ENCODE measurements around the gene SNX8. TPM values are rescaled to one million over a fixed set of nuclear protein-coding genes. Genes with fewer than 3 reads are reported as not detected.

The SNX8 gene
- total RNA-seq, 2 donors from 2014 or later: 28.9 to 34.5 TPM

DNA sequence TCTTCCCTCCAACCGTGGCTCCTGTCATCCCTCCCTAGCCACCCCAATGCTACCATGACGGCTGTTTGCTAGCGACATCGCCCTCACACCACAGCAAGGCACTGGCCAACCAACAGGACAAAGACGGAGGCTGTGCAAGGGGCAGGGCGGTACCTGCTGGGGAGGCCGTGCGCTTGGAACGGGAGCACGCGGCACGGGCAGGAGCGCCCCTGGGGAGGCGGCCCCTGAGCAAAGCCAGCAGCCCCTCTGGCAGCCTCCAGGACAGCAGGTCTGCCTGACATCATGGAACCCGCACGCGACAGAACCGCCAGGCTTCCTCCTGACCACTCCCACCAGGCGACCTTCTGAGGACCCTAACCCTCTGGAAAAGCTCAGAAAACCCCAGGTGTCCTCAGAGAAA is 94.2 kb downstream of the SNX8 start:
- Mint-ChIP-seq H3K4me1 (ENCODE audit: low read depth in 2 of 2) (peaks cover 0 to 8% of the 10 kb centered on the region in 2 donors), H3K4me3 (no peak overlapping the region), H3K27ac (no peak overlapping the region), H3K27me3 (no peaks in the 10 kb centered on the region), H3K9me3 (no peaks in the 10 kb centered on the region), H3K36me3 (peaks cover 6% of the 10 kb centered on the region)
- ATAC-seq: no peak
- no peak for DNase-seq (ENCODE audit: low spot score)

DNA sequence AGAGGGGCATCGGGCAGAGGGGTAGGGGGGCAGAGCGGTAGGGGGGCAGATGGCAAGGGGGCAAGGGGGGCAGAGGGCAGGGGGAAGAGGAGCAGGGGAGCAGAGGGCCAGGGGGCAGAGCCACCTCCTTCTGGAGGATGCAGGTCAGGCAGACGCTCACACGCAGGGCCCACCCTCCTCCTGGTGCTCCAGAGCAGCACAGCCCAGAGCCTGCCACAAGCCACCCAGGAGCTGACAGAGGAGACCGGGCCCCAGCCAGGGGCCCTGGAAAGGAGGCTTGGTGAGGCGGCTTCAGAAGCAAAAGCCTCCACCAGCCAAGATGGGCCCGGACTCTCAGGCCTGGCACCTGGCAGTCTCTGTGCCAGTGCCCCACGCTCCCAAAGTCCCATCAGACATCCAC is 94.6 kb downstream of the SNX8 start:
- ATAC-seq (no peak), DNase-seq (ENCODE audit: low spot score) (no peak)
- Mint-ChIP-seq H3K4me1 (ENCODE audit: low read depth in 2 of 2) (peaks cover 0 to 8% of the 10 kb centered on the region in 2 donors), H3K27me3 (no peaks in the 10 kb centered on the region), H3K4me3 (no peak overlapping the region), H3K36me3 (peaks cover 6% of the 10 kb centered on the region), H3K27ac (no peak overlapping the region), H3K9me3 (no peaks in the 10 kb centered on the region)

DNA sequence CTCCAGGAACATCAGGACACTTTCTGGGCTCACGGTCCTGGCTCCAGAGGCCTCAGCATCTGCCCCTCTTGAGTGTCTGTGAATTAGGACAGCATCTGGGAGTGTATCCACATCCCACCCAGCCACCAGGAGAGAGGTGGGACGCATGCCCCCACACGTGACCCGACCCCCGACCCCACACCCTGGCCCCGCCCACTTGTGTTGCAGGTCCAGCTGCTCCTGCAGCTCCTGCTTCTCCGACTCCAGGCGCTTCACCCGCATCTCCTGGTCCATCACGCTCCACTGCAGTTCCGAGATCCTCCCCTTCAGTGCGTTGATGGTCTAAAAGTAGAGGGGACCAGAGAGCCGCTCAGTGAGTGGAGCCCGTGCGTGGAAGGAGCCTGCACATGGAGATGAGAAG is 95.1 kb downstream of the SNX8 start:
- peaks cover 0 to 6% of the 10 kb centered on the region in 2 donors for H3K4me1 Mint-ChIP-seq (ENCODE audit: low read depth in 2 of 2)
- peaks cover 6% of the 10 kb centered on the region for H3K36me3 Mint-ChIP-seq
- H3K27me3 Mint-ChIP-seq: no peaks in the 10 kb centered on the region
- ATAC-seq (no peak), DNase-seq (ENCODE audit: low spot score) (no peak)
- no peak overlapping the region for H3K27ac Mint-ChIP-seq
- H3K4me3 Mint-ChIP-seq: no peak overlapping the region
- H3K9me3 Mint-ChIP-seq: no peaks in the 10 kb centered on the region

DNA sequence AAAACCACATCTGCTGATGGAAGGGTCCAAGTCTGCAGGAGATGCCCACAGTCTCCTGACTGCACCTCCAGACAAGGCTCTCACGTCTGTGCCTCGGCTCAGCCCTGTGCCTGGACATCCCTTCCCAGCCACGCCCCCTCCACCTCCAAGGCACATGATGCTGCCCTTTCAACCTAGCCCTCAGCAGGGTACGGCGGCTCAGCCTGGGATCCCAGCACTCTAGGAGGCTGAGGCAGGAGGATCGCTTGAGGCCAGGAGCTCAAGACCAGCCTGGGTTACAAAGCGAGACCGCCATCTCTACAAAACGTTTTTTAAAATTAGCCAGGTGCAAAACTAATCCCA is 95.8 kb downstream of the SNX8 start:
- Mint-ChIP-seq H3K9me3 (no peaks in the 10 kb centered on the region), H3K27ac (no peak overlapping the region), H3K27me3 (no peaks in the 10 kb centered on the region), H3K4me3 (no peak overlapping the region), H3K36me3 (peaks cover 9% of the 10 kb centered on the region), H3K4me1 (ENCODE audit: low read depth in 2 of 2) (peaks cover 0 to 7% of the 10 kb centered on the region in 2 donors)
- ATAC-seq (no peak), DNase-seq (ENCODE audit: low spot score) (no peak)

DNA sequence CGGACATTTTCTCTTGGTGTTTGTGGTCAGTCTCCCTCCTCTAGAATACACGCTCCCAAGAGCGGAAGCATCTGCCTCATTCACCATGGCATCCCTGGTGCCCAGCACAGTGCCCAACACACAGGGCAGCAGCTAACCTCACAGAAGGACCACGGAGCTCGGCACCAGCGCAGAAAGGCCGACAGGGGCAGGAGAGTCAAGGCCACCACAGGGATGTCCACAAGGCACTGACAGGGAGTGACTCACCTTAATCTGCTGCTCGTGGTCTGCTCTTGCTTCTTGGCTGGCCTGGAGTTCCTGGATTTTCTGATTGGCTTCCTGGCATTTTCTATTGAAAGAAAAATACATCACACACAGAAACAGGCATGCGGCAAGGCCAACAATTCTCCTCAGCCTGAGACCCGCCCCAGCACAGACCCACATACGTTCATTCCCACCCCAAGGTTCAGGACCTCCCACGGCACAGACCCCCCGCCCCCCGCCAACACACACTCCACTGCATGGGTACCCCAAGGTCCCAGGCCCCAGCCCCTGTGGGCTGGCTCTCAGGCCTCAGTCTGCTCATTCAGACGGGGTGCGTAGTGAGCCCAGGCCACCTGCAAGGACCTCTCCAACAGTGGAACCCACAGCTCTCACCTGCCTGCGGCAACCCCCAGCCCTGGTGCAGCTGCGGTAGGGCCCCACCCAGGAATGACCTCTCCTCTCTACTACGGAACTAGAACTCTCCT is 96.4 kb downstream of the SNX8 start:
- H3K4me3 Mint-ChIP-seq: no peak overlapping the region
- H3K4me1 Mint-ChIP-seq (ENCODE audit: low read depth in 2 of 2): peaks cover 0 to 7% of the 10 kb centered on the region in 2 donors
- no peak overlapping the region for H3K27ac Mint-ChIP-seq
- H3K36me3 Mint-ChIP-seq: peaks cover 10% of the 10 kb centered on the region
- ATAC-seq: no peak
- no peak for DNase-seq (ENCODE audit: low spot score)
- no peaks in the 10 kb centered on the region for H3K27me3 Mint-ChIP-seq
- H3K9me3 Mint-ChIP-seq: no peaks in the 10 kb centered on the region

DNA sequence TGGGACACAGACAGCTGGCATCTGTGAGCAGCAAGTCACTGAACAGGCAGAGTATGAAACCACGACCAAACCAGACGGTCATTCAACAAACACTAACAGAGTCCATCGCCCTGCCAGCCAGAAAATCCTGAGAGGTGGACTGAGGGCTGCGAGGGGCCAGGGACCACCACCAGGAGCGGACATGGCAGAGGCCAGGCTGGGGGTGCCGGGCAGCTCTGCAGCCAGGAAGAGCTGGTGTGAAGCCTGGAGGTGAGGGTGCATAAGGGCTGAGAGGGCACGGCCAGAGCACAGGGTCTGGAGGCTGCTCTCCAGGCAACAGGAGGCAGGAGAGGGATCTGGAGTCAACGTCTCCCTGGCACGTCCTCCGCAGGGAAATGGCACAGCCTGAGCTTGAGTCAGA is 97.0 kb downstream of the SNX8 start:
- H3K27me3 Mint-ChIP-seq: no peaks in the 10 kb centered on the region
- DNase-seq (ENCODE audit: low spot score) (no peak), ATAC-seq (no peak)
- H3K9me3 Mint-ChIP-seq: no peaks in the 10 kb centered on the region
- no peak overlapping the region for H3K27ac Mint-ChIP-seq
- H3K4me3 Mint-ChIP-seq: no peak overlapping the region
- peaks cover 16% of the 10 kb centered on the region for H3K36me3 Mint-ChIP-seq
- H3K4me1 Mint-ChIP-seq (ENCODE audit: low read depth in 2 of 2): peaks cover 0 to 7% of the 10 kb centered on the region in 2 donors

DNA sequence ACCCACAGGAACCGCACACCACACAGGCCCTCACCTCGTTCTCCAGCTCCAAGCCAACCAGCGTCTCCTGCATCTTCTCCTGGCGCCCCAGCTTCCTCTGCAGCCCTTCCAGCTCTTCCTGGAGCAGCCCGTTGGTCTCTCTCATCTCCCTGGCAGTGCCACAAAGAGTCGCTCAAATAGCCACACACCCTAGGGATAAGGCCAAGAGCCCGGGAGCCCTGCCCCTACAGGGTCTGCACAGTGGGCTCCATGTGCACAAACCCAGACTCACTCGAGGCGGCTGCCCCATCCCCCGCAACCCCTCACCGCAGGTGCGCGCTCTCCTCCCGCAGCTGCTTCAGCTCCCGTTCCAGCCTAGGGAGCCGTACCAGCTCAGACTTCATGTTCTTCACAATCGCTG is 98.4 kb downstream of the SNX8 start:
- Mint-ChIP-seq H3K9me3 (no peaks in the 10 kb centered on the region), H3K27me3 (no peaks in the 10 kb centered on the region), H3K4me3 (no peak overlapping the region), H3K27ac (peak overlapping the region in 1 of 2 donors; percentile 37), H3K4me1 (ENCODE audit: low read depth in 2 of 2) (peaks cover 0 to 7% of the 10 kb centered on the region in 2 donors), H3K36me3 (peaks cover 16% of the 10 kb centered on the region)
- ATAC-seq (no peak), DNase-seq (ENCODE audit: low spot score) (no peak)

DNA sequence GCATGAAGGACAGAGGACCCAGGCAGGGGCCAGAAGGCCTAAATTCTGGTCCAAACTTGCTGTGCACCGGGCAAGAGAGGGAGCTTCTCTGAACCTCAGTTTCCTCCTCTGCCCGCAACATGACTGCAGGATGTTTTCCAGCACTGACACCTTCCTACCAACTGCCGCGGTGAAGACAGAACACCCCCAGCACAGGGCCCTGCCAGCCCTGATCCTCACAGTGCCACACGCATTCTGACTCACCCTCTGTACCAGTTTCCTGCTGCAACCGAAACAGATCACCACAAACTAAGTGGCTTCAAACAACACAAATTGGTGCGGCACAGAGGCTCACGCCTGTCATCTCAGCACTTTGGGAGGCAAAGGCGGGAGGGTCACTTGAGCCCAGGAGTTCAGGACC is 99.6 kb downstream of the SNX8 start:
- ATAC-seq (peak in 1 of 2 donors; percentile 62), DNase-seq (ENCODE audit: low spot score) (no peak)
- Mint-ChIP-seq H3K9me3 (no peaks in the 10 kb centered on the region), H3K27ac (no peak overlapping the region), H3K36me3 (peaks cover 16% of the 10 kb centered on the region), H3K4me1 (ENCODE audit: low read depth in 2 of 2) (peaks cover 0 to 7% of the 10 kb centered on the region in 2 donors), H3K4me3 (no peak overlapping the region), H3K27me3 (no peaks in the 10 kb centered on the region)

DNA sequence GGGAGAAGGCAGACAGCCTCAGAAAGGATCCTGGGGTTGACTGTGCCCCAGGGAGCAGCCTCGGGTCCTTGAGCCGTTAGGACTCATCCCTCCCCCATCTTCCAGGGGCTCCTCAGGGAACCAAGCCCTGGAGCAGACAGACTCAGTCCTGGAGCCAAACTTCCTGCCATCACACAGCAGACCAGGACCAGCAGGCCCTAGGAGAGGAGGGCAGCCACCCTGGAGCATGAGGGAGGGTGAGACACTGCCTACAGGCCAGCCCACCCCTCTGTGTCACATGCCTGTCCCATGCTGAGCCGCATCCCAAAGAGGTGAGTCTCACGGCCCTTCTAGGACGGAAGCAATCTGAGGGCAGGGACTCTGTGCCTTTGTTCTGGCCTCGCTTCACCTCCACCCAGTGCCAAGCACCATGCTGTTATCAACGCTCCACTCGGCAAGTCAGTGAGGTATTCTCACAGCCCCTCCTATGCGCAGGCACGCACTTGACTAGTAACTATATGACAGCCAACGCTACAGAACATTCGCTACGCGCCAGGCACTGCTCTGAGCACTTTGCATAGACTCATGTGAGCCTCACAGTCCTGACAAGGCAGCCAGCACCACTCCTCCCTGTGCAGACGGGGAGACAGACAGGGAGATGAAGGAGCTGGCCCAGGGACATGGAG is 100.6 kb downstream of the SNX8 start:
- Mint-ChIP-seq H3K36me3 (peaks cover 17% of the 10 kb centered on the region), H3K4me3 (no peak overlapping the region)

DNA sequence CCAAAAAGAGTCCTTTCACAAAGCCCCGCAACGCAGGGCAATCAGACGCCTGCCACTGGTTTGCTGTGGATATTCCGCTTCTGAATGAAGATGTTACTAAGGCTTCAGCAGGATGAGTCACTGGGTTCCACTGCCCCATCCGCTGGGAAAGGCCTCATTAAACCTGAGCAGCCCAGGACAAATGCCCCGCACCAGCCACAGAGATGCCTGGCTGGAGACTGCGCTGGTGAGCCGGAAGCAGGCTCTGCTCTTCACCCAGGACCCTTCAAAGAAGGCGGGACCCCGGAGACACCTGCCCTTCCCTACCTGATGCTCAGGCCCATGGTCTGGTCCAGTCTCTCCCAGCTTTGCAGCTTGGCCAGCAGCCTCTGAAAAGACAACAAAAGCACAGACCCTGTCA is 101.3 kb downstream of the SNX8 start:
- DNase-seq (ENCODE audit: low spot score): no peak
- ATAC-seq: no peak
- no peaks in the 10 kb centered on the region for H3K9me3 Mint-ChIP-seq
- H3K4me1 Mint-ChIP-seq (ENCODE audit: low read depth in 2 of 2): peaks cover 0 to 8% of the 10 kb centered on the region in 2 donors
- H3K27me3 Mint-ChIP-seq: no peaks in the 10 kb centered on the region
- H3K36me3 Mint-ChIP-seq: peaks cover 22% of the 10 kb centered on the region
- H3K27ac Mint-ChIP-seq: no peak overlapping the region
- no peak overlapping the region for H3K4me3 Mint-ChIP-seq

More for the DNA sequence above, 100.6 kb downstream of the SNX8 start:
- ATAC-seq (no peak), DNase-seq (ENCODE audit: low spot score) (no peak)
- Mint-ChIP-seq H3K27me3 (no peaks in the 10 kb centered on the region), H3K4me1 (ENCODE audit: low read depth in 2 of 2) (peaks cover 0 to 10% of the 10 kb centered on the region in 2 donors), H3K9me3 (no peaks in the 10 kb centered on the region), H3K27ac (peak overlapping the region in 1 of 2 donors; percentile 40)

DNA sequence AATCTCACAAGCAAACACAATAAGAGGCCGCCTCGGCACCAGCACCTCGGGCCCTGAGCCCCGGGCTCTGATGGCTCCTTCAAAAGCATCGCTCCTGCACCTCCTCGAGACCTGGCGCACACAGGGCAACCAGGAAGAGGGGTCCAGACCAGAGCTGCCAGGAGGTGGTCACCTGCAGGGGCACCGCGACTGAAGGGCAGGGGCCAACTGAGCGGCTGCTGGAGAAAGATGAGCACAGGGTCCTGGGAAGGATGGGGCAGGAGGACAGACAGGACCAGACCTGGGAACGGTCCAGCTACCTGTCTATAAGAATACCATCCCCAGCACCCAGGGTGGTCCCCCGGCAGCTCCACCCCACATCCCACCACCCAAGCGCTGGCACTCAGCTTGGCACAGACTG is 102.3 kb downstream of the SNX8 start:
- Mint-ChIP-seq H3K4me1 (ENCODE audit: low read depth in 2 of 2) (peaks cover 0 to 8% of the 10 kb centered on the region in 2 donors), H3K9me3 (no peaks in the 10 kb centered on the region), H3K27ac (no peak overlapping the region), H3K27me3 (no peaks in the 10 kb centered on the region), H3K36me3 (peaks cover 22% of the 10 kb centered on the region), H3K4me3 (no peak overlapping the region)
- ATAC-seq (no peak), DNase-seq (ENCODE audit: low spot score) (no peak)

DNA sequence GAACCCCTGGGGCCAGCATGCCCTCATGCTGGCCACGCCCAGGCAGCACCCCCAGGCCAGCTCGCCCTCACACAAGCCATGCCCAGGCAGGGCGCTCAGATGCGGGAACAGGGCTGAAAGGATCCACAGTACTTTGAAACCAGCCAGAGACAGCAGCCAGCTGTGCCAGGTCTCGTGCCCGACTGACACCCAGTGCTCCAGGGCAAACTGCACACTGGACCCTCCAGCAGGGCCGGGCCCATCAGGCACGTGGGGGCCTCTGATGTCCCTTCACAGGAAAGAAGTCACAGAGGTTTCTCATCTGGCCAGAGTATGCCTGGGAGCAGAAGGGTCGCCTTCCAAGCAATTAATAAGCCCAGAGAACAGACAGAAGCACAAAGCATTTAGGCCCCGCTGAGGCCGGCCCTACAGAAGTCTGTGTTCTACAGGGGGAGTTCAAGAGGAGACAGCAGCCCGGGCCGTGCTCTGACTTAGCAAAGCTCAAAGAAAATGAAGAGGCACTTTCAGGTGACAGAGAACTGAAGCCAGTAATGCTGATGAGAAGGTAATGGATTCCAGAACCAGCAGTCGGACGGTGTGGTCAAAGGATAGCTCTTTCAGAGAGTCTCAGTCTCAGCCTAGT is 102.9 kb downstream of the SNX8 start:
- Mint-ChIP-seq H3K36me3 (peaks cover 22% of the 10 kb centered on the region), H3K27ac (no peak overlapping the region), H3K9me3 (no peaks in the 10 kb centered on the region), H3K4me1 (ENCODE audit: low read depth in 2 of 2) (peaks cover 0 to 8% of the 10 kb centered on the region in 2 donors), H3K4me3 (no peak overlapping the region), H3K27me3 (no peaks in the 10 kb centered on the region)
- DNase-seq (ENCODE audit: low spot score): peak; percentile 54
- ATAC-seq: no peak

DNA sequence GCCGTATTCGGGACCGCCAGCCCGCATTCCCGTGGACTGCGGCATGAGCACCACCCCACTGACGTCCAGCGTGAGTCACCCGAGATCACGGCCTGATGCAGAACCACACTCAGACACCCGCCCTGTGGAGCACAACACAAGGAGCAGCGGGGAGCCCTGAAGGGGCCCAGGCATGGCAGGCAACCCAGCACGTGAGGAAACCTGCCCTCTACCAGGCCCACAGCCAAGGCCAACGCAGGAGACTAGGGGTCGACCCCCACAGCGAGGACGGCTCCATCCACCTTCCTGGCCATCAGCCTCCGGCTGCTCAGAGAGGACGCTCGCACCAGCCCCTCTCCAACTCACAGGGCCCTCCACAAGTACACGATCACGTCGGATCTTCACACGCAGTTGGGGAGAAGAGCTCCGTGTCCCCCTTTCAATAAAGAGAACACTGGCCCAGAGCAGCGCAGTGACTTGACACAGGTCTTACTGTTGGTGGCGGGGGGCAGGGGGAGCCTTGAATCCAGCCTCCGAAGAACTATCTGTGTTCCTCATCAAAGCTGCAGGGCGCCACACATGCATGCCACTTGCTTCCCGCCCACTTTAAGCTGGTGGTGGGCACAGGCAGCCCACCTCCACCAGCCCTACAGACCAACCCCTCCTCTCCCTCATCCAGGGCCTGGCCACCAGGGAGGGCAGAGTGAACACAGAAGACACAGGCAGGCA is 103.5 kb downstream of the SNX8 start:
- peak; percentile 25 for DNase-seq (ENCODE audit: low spot score)
- ATAC-seq: no peak
- H3K27ac Mint-ChIP-seq: no peak overlapping the region
- H3K4me3 Mint-ChIP-seq: no peak overlapping the region
- peaks cover 16% of the 10 kb centered on the region for H3K36me3 Mint-ChIP-seq
- H3K9me3 Mint-ChIP-seq: no peaks in the 10 kb centered on the region
- peaks cover 0 to 8% of the 10 kb centered on the region in 2 donors for H3K4me1 Mint-ChIP-seq (ENCODE audit: low read depth in 2 of 2)
- no peaks in the 10 kb centered on the region for H3K27me3 Mint-ChIP-seq

DNA sequence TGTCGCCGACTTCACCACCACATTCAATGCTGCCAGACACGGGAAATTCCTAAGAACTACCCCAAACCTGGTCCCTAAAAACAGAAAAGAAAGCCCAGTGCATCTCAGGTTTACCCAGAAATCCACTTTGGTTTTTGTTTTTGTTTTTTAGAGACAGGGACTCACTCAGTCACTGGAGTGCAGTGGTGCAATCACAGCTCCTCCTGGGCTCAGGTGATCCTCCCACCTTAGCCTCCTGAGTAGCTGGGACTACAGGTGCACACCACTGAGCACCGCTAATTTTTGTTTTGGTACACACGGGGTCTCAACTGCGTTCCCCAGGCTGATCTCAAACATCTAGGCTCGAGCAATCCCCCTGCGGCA is 104.3 kb downstream of the SNX8 start:
- no peak overlapping the region for H3K4me3 Mint-ChIP-seq
- no peaks in the 10 kb centered on the region for H3K27me3 Mint-ChIP-seq
- no peaks in the 10 kb centered on the region for H3K9me3 Mint-ChIP-seq
- ATAC-seq (no peak), DNase-seq (ENCODE audit: low spot score) (no peak)
- H3K4me1 Mint-ChIP-seq (ENCODE audit: low read depth in 2 of 2): peaks cover 0 to 5% of the 10 kb centered on the region in 2 donors
- no peak overlapping the region for H3K27ac Mint-ChIP-seq
- peaks cover 16% of the 10 kb centered on the region for H3K36me3 Mint-ChIP-seq
